Measurements from ENCODE around the gene MCM3AP.

The MCM3AP gene

GRCh38 chr21:46220275-46220810, 65.1 kb downstream of the MCM3AP start:
- no peak for DNase-seq (ENCODE audit: low read depth in 1 of 2, low spot score in 1 of 2)

- no peak for DNase-seq (ENCODE audit: low read depth in 1 of 2, low spot score in 1 of 2)
These were observed 65.7 kb downstream of the MCM3AP start for GRCh38 chr21:46219591-46220239.

- DNase-seq (ENCODE audit: low read depth in 1 of 2, low spot score in 1 of 2), result no peak
These were observed 66.4 kb downstream of the MCM3AP start for GRCh38 chr21:46218906-46219590.

- DNase-seq (ENCODE audit: low read depth in 1 of 2, low spot score in 1 of 2), result no peak
These were observed 67.8 kb downstream of the MCM3AP start for GRCh38 chr21:46217511-46218196.

- no peak for DNase-seq (ENCODE audit: low read depth in 1 of 2, low spot score in 1 of 2)
These were observed 69.2 kb downstream of the MCM3AP start for GRCh38 chr21:46216132-46216747.

GRCh38 chr21:46215436-46216131, 69.8 kb downstream of the MCM3AP start:
- no peak for DNase-seq (ENCODE audit: low read depth in 1 of 2, low spot score in 1 of 2)

GRCh38 chr21:46214478-46215340, 70.7 kb downstream of the MCM3AP start:
- no peak for DNase-seq (ENCODE audit: low read depth in 1 of 2, low spot score in 1 of 2)

- DNase-seq (ENCODE audit: low read depth in 1 of 2, low spot score in 1 of 2), result no peak
These were observed 71.7 kb downstream of the MCM3AP start for GRCh38 chr21:46213620-46214286.

- DNase-seq (ENCODE audit: low read depth in 1 of 2, low spot score in 1 of 2), result no peak
These were observed 72.5 kb downstream of the MCM3AP start for GRCh38 chr21:46212721-46213484.

- no peak for DNase-seq (ENCODE audit: low read depth in 1 of 2, low spot score in 1 of 2)
These were observed 73.4 kb downstream of the MCM3AP start for GRCh38 chr21:46211786-46212720.

- no peak for DNase-seq (ENCODE audit: low read depth in 1 of 2, low spot score in 1 of 2)
These were observed 74.0 kb downstream of the MCM3AP start for GRCh38 chr21:46211376-46211775.

GRCh38 chr21:46210378-46211136, 74.9 kb downstream of the MCM3AP start:
- DNase-seq (ENCODE audit: low read depth in 1 of 2, low spot score in 1 of 2), result no peak

GRCh38 chr21:46208761-46209721, 76.4 kb downstream of the MCM3AP start:
- DNase-seq (ENCODE audit: low read depth in 1 of 2, low spot score in 1 of 2), result no peak

GRCh38 chr21:46207920-46208591, 77.4 kb downstream of the MCM3AP start:
- no peak for DNase-seq (ENCODE audit: low read depth in 1 of 2, low spot score in 1 of 2)

Data from activated CD4-positive, alpha-beta T cell treated with anti-CD3 and anti-CD28 coated beads, Interleukin-2, amount 50 U/mL, for 24 hours (primary cell).